HS-27A (cell line): ENCODE measurements around the gene NDFIP1.
"Not testable (repeated sequence)": the region's sequence is repeated elsewhere in the genome, so short reads cannot be mapped to it uniquely, and the experiment has no call there.

ENCODE experiments used
- DNase-seq: peaks from one replicate; pipeline ENCODE4 v3.0.0-alpha.2; 2012; ENCODE audit warnings: low read depth, missing footprints

The NDFIP1 gene

GRCh38 chr5:142154449-142154841 is 45.9 kb downstream of the NDFIP1 start:
- not testable (repeated sequence) for DNase-seq

GRCh38 chr5:142156839-142157463 is 48.4 kb downstream of the NDFIP1 start:
- DNase-seq, result no peak

GRCh38 chr5:142159354-142159753 is 50.8 kb downstream of the NDFIP1 start:
- DNase-seq, result no peak

- DNase-seq, result no peak
Observed at GRCh38 chr5:142164315-142164714, 55.7 kb downstream of the NDFIP1 start.

GRCh38 chr5:142166754-142167153 is 58.2 kb downstream of the NDFIP1 start:
- DNase-seq, result no peak

- DNase-seq, result no peak
Observed at GRCh38 chr5:142167458-142167857, 58.9 kb downstream of the NDFIP1 start.

GRCh38 chr5:142168365-142168764 is 59.8 kb downstream of the NDFIP1 start:
- no peak for DNase-seq

GRCh38 chr5:142170254-142170953 is 61.8 kb downstream of the NDFIP1 start:
- no peak for DNase-seq

GRCh38 chr5:142171270-142171669 is 62.7 kb downstream of the NDFIP1 start:
- DNase-seq, result no peak

GRCh38 chr5:142175039-142175438 is 66.5 kb downstream of the NDFIP1 start:
- DNase-seq, result no peak

- DNase-seq, result no peak
Observed at GRCh38 chr5:142175461-142176142, 67.0 kb downstream of the NDFIP1 start.

GRCh38 chr5:142176255-142176654 is 67.7 kb downstream of the NDFIP1 start:
- no peak for DNase-seq

- no peak for DNase-seq
Observed at GRCh38 chr5:142178651-142179050, 70.1 kb downstream of the NDFIP1 start.

GRCh38 chr5:142179776-142180387 is 71.3 kb downstream of the NDFIP1 start:
- no peak for DNase-seq

GRCh38 chr5:142181096-142181495 is 72.5 kb downstream of the NDFIP1 start:
- DNase-seq, result no peak

GRCh38 chr5:142181547-142182163 is 73.1 kb downstream of the NDFIP1 start:
- DNase-seq, result no peak

GRCh38 chr5:142182840-142183239 is 74.3 kb downstream of the NDFIP1 start:
- DNase-seq, result no peak

GRCh38 chr5:142183561-142183960 is 75.0 kb downstream of the NDFIP1 start:
- no peak for DNase-seq

GRCh38 chr5:142184988-142185387 is 76.4 kb downstream of the NDFIP1 start:
- no peak for DNase-seq

- DNase-seq, result no peak
Observed at GRCh38 chr5:142186514-142186856, 77.9 kb downstream of the NDFIP1 start.

GRCh38 chr5:142186857-142187594 is 78.4 kb downstream of the NDFIP1 start:
- no peak for DNase-seq

GRCh38 chr5:142188691-142189090 is 80.1 kb downstream of the NDFIP1 start:
- not testable (repeated sequence) for DNase-seq
